HAP-1 (cell line): Measurements from ENCODE around the gene TPRX1.

Source experiments
- DNase-seq, 2 experiments: peaks; one replicate each; pipeline ENCODE4 v3.0.0-alpha.2; 2016 to 2020; ENCODE audit warnings: low spot score in 2 of 2
- H3K27me3 ChIP-seq: fragments of 250-450 bp; sonication (Bioruptor Pico); 2 replicates; pipeline ENCODE4 v1.5.1; 2020; ENCODE audit warnings: low read depth, mild to moderate bottlenecking, moderate library complexity
- H3K36me3 ChIP-seq: fragments of 250-450 bp; sonication (Bioruptor Pico); replicated peaks from 2 replicates; pipeline ENCODE4 v1.5.1; 2020; ENCODE audit warnings: mild to moderate bottlenecking
- H3K4me1 ChIP-seq: fragments of 250-450 bp; sonication (Bioruptor Pico); 2 replicates; pipeline ENCODE4 v1.5.1; 2020; ENCODE audit warnings: mild to moderate bottlenecking
- H3K4me3 ChIP-seq: fragments of 250-450 bp; sonication (Bioruptor Pico); 2 replicates; pipeline ENCODE4 v1.5.1; 2020; ENCODE audit warnings: mild to moderate bottlenecking, moderate library complexity
- H3K9me3 ChIP-seq: fragments of 250-450 bp; sonication (Bioruptor Pico); 2 replicates; pipeline ENCODE4 v1.5.1; 2020; ENCODE audit warnings: mild to moderate bottlenecking, moderate library complexity
- in situ Hi-C: fragments of 300-500 bp; cut with MboI; formaldehyde crosslinking; loops from 3 replicates; pipeline ENCODE4 v1.14.3; 2020; ENCODE audit warnings: low sequenced_read_pairs, inconsistent platforms, mixed read lengths

TPRX1 gene

GRCh38 chr19:47755762-47756626 lies 48.4 kb downstream of the TPRX1 start:
- Histone ChIP-seq H3K9me3 (no peaks in the 10 kb centered on the region), H3K4me3 (no peak overlapping the region), H3K36me3 (peaks cover 76% of the 10 kb centered on the region)

DNA sequence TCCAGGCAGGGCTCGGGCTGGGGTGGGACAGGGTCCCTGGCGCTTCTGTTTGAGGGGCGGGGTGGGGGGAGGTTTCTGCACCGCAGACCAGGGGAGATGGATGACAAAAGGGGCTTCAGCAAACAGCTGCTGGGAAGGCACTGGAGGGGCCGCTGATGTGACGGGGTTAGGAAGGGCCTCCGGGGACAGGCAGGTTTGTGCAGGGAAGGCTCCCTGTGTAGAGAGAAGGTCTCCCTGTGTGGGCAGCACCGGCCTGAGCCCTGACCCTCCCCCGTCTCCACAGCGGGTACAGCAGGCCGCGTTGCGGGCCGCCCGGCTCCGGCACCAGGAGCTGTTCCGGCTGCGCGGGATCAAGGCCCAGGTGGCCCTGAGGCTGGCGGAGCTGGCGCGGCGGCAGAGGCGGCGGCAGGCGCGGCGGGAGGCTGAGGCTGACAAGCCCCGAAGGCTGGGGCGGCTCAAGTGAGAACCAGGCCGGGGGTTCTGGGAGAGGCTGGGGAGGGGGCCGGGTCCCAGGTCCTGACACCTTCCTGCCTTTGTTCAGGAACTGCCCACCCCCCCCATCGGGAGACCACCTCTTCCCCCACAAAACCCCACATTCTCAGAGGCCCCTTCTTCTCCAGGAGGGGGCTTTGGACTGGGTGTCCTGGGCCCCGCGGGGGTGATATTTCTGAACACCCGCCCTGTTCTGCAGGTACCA lies 49.1 kb downstream of the TPRX1 start:
- DNase-seq: no peak
- in situ Hi-C loops: no loop called here
- H3K4me3 ChIP-seq: no peak overlapping the region

More at GRCh38 chr19:47755762-47756626, 48.4 kb downstream of the TPRX1 start:
- DNase-seq: no peak
- Histone ChIP-seq H3K27me3 (no peaks in the 10 kb centered on the region), H3K4me1 (no peaks in the 10 kb centered on the region)
- in situ Hi-C loops: no loop called here

DNA sequence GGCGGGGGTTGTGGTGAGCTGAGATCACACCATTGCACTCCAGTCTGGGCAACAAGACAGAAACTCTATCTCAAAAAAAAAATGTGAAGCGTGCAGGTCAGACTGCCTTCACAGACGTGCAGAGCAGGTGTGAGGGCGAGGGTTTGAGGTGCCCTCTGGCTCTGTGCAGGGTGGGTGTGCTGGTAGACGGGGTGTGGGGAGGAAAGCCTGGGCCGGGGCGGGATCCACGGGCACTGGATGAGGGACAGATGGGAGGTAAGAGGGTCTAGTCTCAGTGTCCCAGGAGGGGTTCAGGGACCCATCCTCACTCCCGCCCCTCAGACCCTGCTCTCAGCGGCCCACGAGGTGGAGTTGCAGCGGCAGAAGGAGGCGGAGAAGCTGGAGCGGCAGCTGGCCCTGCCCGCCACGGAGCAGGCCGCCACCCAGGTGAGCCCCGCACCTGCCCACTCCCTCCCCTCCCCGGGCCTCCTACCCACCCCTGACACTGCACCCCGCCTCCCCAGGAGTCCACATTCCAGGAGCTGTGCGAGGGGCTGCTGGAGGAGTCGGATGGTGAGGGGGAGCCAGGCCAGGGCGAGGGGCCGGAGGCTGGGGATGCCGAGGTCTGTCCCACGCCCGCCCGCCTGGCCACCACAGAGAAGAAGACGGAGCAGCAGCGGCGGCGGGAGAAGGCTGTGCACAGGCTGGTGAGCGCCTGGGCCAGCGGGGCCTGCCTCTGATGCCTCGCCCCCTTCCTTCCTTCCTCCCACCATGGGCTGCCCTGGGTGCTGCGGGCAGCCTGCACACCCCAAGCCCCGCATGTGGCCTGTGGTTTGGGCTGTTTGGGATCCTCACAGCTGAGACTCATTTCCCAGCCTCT lies 49.9 kb downstream of the TPRX1 start:
- H3K4me1 ChIP-seq: no peaks in the 10 kb centered on the region
- no peak for DNase-seq
- peaks cover 91% of the 10 kb centered on the region for H3K36me3 ChIP-seq
- no peaks in the 10 kb centered on the region for H3K27me3 ChIP-seq
- in situ Hi-C loops: no loop called here
- H3K4me3 ChIP-seq: no peak overlapping the region
- H3K9me3 ChIP-seq: no peaks in the 10 kb centered on the region

More for the DNA sequence above, 49.1 kb downstream of the TPRX1 start:
- no peaks in the 10 kb centered on the region for H3K9me3 ChIP-seq
- no peaks in the 10 kb centered on the region for H3K4me1 ChIP-seq
- H3K27me3 ChIP-seq: no peaks in the 10 kb centered on the region
- H3K36me3 ChIP-seq: peaks cover 83% of the 10 kb centered on the region

GRCh38 chr19:47752440-47753211 lies 51.7 kb downstream of the TPRX1 start:
- no peaks in the 10 kb centered on the region for H3K9me3 ChIP-seq
- in situ Hi-C loops: no loop called here
- DNase-seq: no peak

More at GRCh38 chr19:47752440-47753211, 51.7 kb downstream of the TPRX1 start:
- Histone ChIP-seq H3K4me1 (no peaks in the 10 kb centered on the region), H3K27me3 (no peaks in the 10 kb centered on the region), H3K4me3 (no peak overlapping the region), H3K36me3 (peaks cover 98% of the 10 kb centered on the region)
